Adrenal gland (tissue), 12 donors: Measurements from ENCODE around the gene PDXDC1. TPM values are rescaled to one million over a fixed set of nuclear protein-coding genes. Genes with fewer than 3 reads are reported as not detected.
"Not testable (repeated sequence)": the region's sequence is repeated elsewhere in the genome, so short reads cannot be mapped to it uniquely, and the experiment has no call there.

Source experiments
- DNase-seq, 7 donors: peaks; one replicate each; pipeline ENCODE4 v3.0.0-alpha.2; 2019 to 2020
- H3K27ac ChIP-seq, 5 donors: fragments of 200-600 bp; sonication (generic) in 4 of 5; 1 replicate in 3 of 5; 2 replicates in 2 of 5; pipeline versions ENCODE4 v1.5.1 to v1.8.0; 2016 to 2020; ENCODE audit warnings: mild to moderate bottlenecking in 1 of 5
- H3K27me3 ChIP-seq: fragments of 200-600 bp; 2 replicates; pipeline ENCODE4 v1.8.0; 2021
- H3K36me3 ChIP-seq, 2 donors: fragments of 200-600 bp; replicated peaks in 1 of 2; 1 replicate in 1 of 2; 2 replicates in 1 of 2; pipeline versions ENCODE4 v1.5.1 to v1.8.0; 2018 to 2022
- H3K4me1 ChIP-seq, 2 donors: fragments of 200-600 bp; replicated peaks in 1 of 2; 1 replicate in 1 of 2; 2 replicates in 1 of 2; pipeline versions ENCODE4 v1.5.1 to v1.8.0; 2018 to 2021
- H3K4me3 ChIP-seq, 4 donors: fragments of 200-600 bp; sonication (generic) in 3 of 4; one replicate each; pipeline ENCODE4 v1.5.1; 2016 to 2018
- H3K9me3 ChIP-seq, 3 donors: fragments of 200-600 bp; sonication (generic) in 1 of 3; replicated peaks in 1 of 3; 1 replicate in 2 of 3; 2 replicates in 1 of 3; pipeline versions ENCODE4 v1.5.1 to v1.8.0; 2016 to 2021
- CTCF ChIP-seq, 6 experiments: fragments of 450-650 bp in 4 of 6; fragments of 200-600 bp in 2 of 6; sonication (generic) in 1 of 6; IDR thresholded peaks; 1 replicate in 5 of 6; 2 replicates in 1 of 6; pipeline versions ENCODE4 v1.5.1 to v1.8.0; 2016 to 2021; ENCODE audit warnings: antibody characterized with exemption in 6 of 6, mild to moderate bottlenecking in 2 of 6, moderate library complexity in 1 of 6
- POLR2A ChIP-seq, 2 donors: fragments of 450-650 bp; IDR thresholded peaks; one replicate each; pipeline ENCODE4 v1.6.1; 2017; ENCODE audit warnings: antibody characterized with exemption in 2 of 2, mild to moderate bottlenecking in 2 of 2, moderate library complexity in 1 of 2
- WGBS, 4 donors: extraction: QIAGEN DNeasy Blood & Tissue Kit in 2 of 4; methylation state at CpG; one replicate each; pipeline versions ENCODE4 v1.1.5 to v1.1.7; 2013 to 2017; 5-methylcytosine and 5-hydroxymethylcytosine counted together
- intact Hi-C, 2 donors: fragments of 100-400 bp; cut with DNase I; formaldehyde crosslinking; loops; one replicate each; pipeline versions ENCODE4 v1.14.1 to v1.15.0; 2022 to 2023
- polyA plus RNA-seq, 3 donors: library from polyadenylated mRNA; stranded (reverse); fragments of 200-250 nt in 2 of 3; fragments of 350-450 nt in 1 of 3; fragmentation: Illumina TruSeq in 1 of 3; extraction: RNeasy Lipid Tissue Mini Kit (QIAGEN cat#74804) in 1 of 3; gene quantifications; one replicate each; pipeline ENCODE4 v1.2.3, GENCODE V29; 2013 to 2014
- total RNA-seq, 9 donors: library from RNA; depleted of rRNA in 4 of 9; stranded (reverse); fragments of >200 nt in 4 of 9; fragments of 120-200 nt in 1 of 9; fragmentation: NEBNext Ultra II Directional in 1 of 9; extraction: Animal tissue kit (Norgen Biotek cat#: 25700) in 1 of 9; gene quantifications; one replicate each; pipeline versions ENCODE4 v1.1.0 to v1.2.4, GENCODE V29; 2013 to 2023
- donor health status: healthy with polysubstance abuse.
- donor health status: Bipolar disorder and iron deficiency.
- donor health status: DM: yes; HTN: yes; CAD: no.
- donor health status: DM: no; HTN: no; CAD: no.
- donor health status: DM: no; HTN: no; CAD: no.
- donor health status: DM: yes; HTN: yes; CAD: no.

The PDXDC1 gene
- total and polyA plus RNA-seq, 12 donors, result 38.9 to 81.5 (median 68.2) TPM

DNA sequence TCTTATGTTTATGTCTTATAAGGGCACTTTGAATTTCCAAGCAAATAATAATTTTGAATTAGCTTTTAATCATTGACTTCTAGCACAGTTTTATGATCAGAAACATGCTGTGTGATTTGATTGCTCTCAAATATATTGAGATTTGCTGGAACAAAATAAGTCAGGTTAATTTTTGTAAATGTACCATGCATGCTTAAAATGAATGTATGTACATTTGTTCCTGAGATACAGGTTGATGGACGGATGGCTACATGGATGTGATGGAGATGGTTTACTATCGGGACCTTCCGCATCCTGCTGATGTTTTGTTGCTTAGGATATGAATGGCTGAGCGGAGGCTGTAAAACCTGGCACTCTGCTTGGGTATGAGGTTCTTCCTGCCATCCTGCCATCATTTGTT lies 37.7 kb upstream of the PDXDC1 start, which contains the start of gene NPIPA1:
Gene NPIPA1 (plus strand): TSS at position 301 of the 400 bp plus-strand sequence. CDS start 0 bp downstream, at position 301.
- H3K4me1 ChIP-seq, DNase-seq, H3K27me3 ChIP-seq, H3K27ac ChIP-seq, H3K9me3 ChIP-seq, H3K36me3 ChIP-seq, intact Hi-C loops, H3K4me3 ChIP-seq: not testable (repeated sequence)
- no CpG with 5 or more reads among the region's 4 CpGs for WGBS, 4 donors

DNA sequence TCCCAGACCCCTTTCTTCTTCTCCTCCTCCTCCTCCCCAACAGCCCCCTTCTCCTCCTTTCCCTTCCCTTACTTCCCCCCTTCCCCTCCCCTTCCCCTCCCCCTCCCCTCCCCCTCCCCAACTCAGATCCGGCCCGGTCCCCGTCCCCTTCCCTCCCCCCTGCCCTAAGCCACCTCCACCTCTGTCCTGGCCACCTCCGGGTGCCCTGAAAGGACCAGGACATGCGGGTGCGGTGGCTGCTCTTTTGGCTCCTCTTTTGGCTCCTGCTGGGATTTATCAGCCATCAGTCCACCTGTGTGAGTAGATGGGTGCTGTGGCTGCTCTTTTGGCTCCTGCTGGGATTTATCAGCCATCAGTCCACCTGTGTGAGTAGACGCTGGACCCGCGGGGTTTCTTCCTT lies 36.8 kb upstream of the PDXDC1 start:
- H3K36me3 ChIP-seq, H3K27ac ChIP-seq, H3K4me3 ChIP-seq, H3K9me3 ChIP-seq, H3K27me3 ChIP-seq, H3K4me1 ChIP-seq, intact Hi-C loops: not testable (repeated sequence)
- 62 to 70% methylated on average over 6 of the region's 9 CpGs; no CpG with 5 or more reads in 2 of the 4 donors for WGBS, 4 donors
- DNase-seq, result peak in 3 of 7 donors; percentile 3 to 12 (median 6)

GRCh38 chr16:14942686-14943085 lies 32.1 kb upstream of the PDXDC1 start:
- H3K27me3 ChIP-seq, H3K27ac ChIP-seq, H3K36me3 ChIP-seq, H3K4me3 ChIP-seq, intact Hi-C loops, H3K4me1 ChIP-seq, H3K9me3 ChIP-seq: not testable (repeated sequence)
- DNase-seq, result peak in 1 of 7 donors; percentile 4
- WGBS, 4 donors, result 58 to 67% (median 62%) methylated on average over 3 of the region's 3 CpGs

- 51 to 66% (median 56%) methylated on average over 16 of the region's 16 CpGs for WGBS, 4 donors
- H3K36me3 ChIP-seq, result no peaks in the 10 kb centered on the region
- H3K4me1 ChIP-seq, result peaks cover 13 to 23% of the 10 kb centered on the region in 2 donors
- peak overlapping the region; percentile 14 to 70 (median 42) for H3K27ac ChIP-seq
- peak; percentile 79 to 97 (median 92) for DNase-seq
- H3K27me3 ChIP-seq, result no peaks in the 10 kb centered on the region
- TF ChIP-seq POLR2A (IDR thresholded peaks at IDR 0.05) (peak in 1 of 2 donors; percentile 35), CTCF (IDR thresholded peaks at IDR 0.05) (no peak)
- intact Hi-C loops, result no loop called here
- H3K4me3 ChIP-seq, result no peak overlapping the region
- H3K9me3 ChIP-seq, result no peaks in the 10 kb centered on the region
Measured at GRCh38 chr16:14955546-14956231, 19.1 kb upstream of the PDXDC1 start.

GRCh38 chr16:14957576-14958322 lies 17.1 kb upstream of the PDXDC1 start:
- intact Hi-C loops, result no loop called here
- no peak for TF ChIP-seq POLR2A (IDR thresholded peaks at IDR 0.05)
- TF ChIP-seq CTCF (IDR thresholded peaks at IDR 0.05), result no peak
- no peaks in the 10 kb centered on the region for H3K27me3 ChIP-seq
- DNase-seq, result peak in 2 of 7 donors; percentile 12 to 56
- H3K36me3 ChIP-seq, result no peaks in the 10 kb centered on the region
- no peak overlapping the region for H3K27ac ChIP-seq
- WGBS, 4 donors, result 92 to 96% (median 94%) methylated on average over 28 of the region's 28 CpGs
- peaks cover 13 to 23% of the 10 kb centered on the region in 2 donors for H3K4me1 ChIP-seq
- no peaks in the 10 kb centered on the region for H3K9me3 ChIP-seq
- no peak overlapping the region for H3K4me3 ChIP-seq
